BE2C (cell line): ENCODE results near the gene ZNF75A.

Experiments used
- DNase-seq: peaks from one replicate; pipeline ENCODE4 v3.0.0-alpha.2; 2020
- H3K27me3 ChIP-seq: fragments of 250-450 bp; sonication (Bioruptor Pico); 2 replicates; pipeline ENCODE4 v1.5.1; 2020; ENCODE audit warnings: mild to moderate bottlenecking
- H3K36me3 ChIP-seq: fragments of 250-450 bp; sonication (Bioruptor Pico); 2 replicates; pipeline ENCODE4 v1.5.1; 2020; ENCODE audit warnings: mild to moderate bottlenecking
- H3K4me1 ChIP-seq: fragments of 250-450 bp; sonication (Bioruptor Pico); 2 replicates; pipeline ENCODE4 v1.5.1; 2020
- H3K4me3 ChIP-seq: 2 replicates; pipeline ENCODE4 v1.5.1; 2011; ENCODE audit warnings: low read depth, low read length
- H3K9me3 ChIP-seq: fragments of 250-450 bp; sonication (Bioruptor Pico); 2 replicates; pipeline ENCODE4 v1.5.1; 2020
- CTCF ChIP-seq: IDR thresholded peaks from 2 replicates; pipeline ENCODE4 v1.5.1; 2012; ENCODE audit warnings: mild to moderate bottlenecking, low read depth, low read length

The ZNF75A gene

GRCh38 chr16:3356118-3356517 lies 50.8 kb downstream of the ZNF75A start:
- H3K36me3 ChIP-seq = no peaks in the 10 kb centered on the region
- H3K9me3 ChIP-seq = no peaks in the 10 kb centered on the region
- peaks cover 45% of the 10 kb centered on the region for H3K27me3 ChIP-seq
- TF ChIP-seq CTCF = peak; percentile 56
- no peak overlapping the region for H3K4me3 ChIP-seq
- no peaks in the 10 kb centered on the region for H3K4me1 ChIP-seq
- DNase-seq = peak; percentile 57

- no peaks in the 10 kb centered on the region for H3K36me3 ChIP-seq
- TF ChIP-seq CTCF = no peak
- H3K9me3 ChIP-seq = no peaks in the 10 kb centered on the region
- H3K27me3 ChIP-seq = peaks cover 46% of the 10 kb centered on the region
- no peak for DNase-seq
- H3K4me3 ChIP-seq = no peak overlapping the region
- no peaks in the 10 kb centered on the region for H3K4me1 ChIP-seq
Observed at GRCh38 chr16:3358871-3359270, 53.6 kb downstream of the ZNF75A start.

GRCh38 chr16:3362931-3363330 lies 57.6 kb downstream of the ZNF75A start:
- TF ChIP-seq CTCF = no peak
- no peak overlapping the region for H3K4me3 ChIP-seq
- DNase-seq = no peak
- H3K4me1 ChIP-seq = no peaks in the 10 kb centered on the region
- peaks cover 33% of the 10 kb centered on the region for H3K27me3 ChIP-seq
- H3K9me3 ChIP-seq = no peaks in the 10 kb centered on the region
- no peaks in the 10 kb centered on the region for H3K36me3 ChIP-seq

GRCh38 chr16:3363793-3364192 lies 58.5 kb downstream of the ZNF75A start:
- TF ChIP-seq CTCF = peak; percentile 37; the same call in 1 of the 2 replicates

GRCh38 chr16:3364774-3365427 lies 59.6 kb downstream of the ZNF75A start:
- Histone ChIP-seq H3K36me3 (no peaks in the 10 kb centered on the region), H3K4me1 (no peaks in the 10 kb centered on the region), H3K9me3 (no peaks in the 10 kb centered on the region), H3K4me3 (peak overlapping the region; percentile 98), H3K27me3 (peaks cover 22% of the 10 kb centered on the region)
- TF ChIP-seq CTCF = no peak
- DNase-seq = peak; percentile 98

More at GRCh38 chr16:3363793-3364192, 58.5 kb downstream of the ZNF75A start:
- Histone ChIP-seq H3K36me3 (no peaks in the 10 kb centered on the region), H3K27me3 (peaks cover 29% of the 10 kb centered on the region), H3K4me3 (no peak overlapping the region), H3K9me3 (no peaks in the 10 kb centered on the region), H3K4me1 (no peaks in the 10 kb centered on the region)
- no peak for DNase-seq
